Activated effector memory CD4-positive, alpha-beta T cell treated with Interleukin-2 at 50 U/mL for 16 hours (primary cell): Measurements from ENCODE around the gene UMAD1.

Experiments
- DNase-seq: peaks from one replicate; pipeline ENCODE4 v3.0.0-alpha.2; 2020

Gene UMAD1

DNA sequence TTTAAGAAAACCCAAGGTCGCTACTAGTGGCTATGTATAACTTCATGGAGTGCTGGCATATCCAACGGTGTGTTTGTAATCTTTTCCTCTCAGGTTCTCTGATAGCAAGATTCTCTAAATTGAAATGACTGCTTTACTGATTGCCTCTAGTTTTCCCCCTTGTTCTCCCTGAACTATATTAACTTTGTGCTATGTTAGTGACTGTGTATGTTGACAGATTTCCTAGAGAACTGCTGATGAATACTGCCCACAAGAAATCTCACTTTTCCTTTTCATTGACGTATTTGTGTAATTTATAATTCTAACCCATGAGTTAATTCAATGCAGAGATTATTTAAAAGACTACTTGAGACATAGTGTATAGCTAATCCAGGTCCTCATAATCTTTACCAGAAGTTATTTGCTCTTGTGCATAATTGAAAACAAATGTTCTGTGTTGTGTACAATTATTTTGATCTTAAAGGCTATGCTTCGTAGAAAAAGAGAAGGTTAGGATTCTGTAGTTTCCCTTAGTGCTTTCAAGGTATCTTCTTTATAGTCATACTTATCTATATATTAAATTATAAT is 257.5 kb downstream of the UMAD1 start:
- no peak for DNase-seq

DNA sequence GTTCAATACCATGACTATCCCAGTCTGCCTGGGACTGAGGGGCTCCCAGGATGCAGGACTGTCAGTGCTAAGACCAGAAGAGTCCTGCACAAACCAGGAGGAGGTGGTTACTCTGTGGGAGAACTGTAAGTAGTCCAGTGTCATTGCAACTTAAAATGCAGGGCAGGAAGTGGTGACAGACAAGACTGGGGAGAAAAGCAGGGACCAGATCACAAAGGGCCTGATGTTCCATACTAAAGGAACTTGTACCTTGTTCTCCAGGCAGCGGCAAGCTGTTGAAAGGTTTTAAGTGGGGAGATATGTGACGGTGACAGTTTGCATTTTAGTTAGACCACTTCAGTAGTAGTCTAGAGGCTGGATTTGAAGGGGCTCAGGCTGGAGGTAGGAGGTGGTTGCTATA is 262.3 kb downstream of the UMAD1 start:
- DNase-seq, result no peak

DNA sequence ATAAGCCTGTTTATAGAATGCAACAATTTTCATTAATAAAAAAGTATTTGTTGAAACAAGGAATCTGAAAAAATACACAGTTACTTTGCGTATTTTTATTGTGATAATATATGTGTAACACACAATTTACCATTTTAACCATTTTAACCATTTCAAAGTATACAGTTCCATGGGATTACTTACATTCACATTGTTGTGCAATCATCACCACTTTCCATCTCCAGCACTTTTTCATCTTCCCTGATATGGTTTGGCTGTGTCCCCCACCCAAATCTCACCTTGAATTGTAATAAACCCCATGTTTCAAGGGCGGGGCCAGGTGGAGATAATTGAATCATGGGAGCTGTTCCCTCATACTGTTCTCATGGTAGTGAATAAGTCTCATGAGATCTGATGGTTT is 266.8 kb downstream of the UMAD1 start:
- DNase-seq, result no peak

DNA sequence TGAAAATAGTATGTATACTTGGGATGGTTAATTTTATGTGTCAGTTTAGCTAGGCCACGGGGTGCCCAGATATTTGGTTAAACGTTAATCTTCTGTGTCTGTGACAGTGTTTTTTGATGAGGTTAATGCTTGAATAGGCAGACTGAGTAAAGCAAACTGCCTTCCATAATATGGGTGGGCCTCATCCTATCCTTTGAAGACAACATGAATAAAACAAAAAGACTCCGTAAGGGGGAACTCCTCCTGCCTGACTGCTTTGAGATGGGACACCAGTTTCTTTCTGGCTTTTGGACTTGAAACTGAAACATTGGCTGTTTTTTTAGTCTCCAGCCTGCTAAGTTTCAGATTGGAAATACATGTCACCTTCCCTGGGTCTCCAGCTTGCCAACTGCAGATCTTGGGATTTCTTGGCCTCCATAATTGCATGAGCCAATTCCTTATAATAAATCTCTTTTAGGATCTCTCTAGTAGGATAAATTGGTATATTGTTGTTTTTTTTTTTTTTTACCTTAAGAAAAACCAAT is 268.1 kb downstream of the UMAD1 start:
- DNase-seq, result no peak

DNA sequence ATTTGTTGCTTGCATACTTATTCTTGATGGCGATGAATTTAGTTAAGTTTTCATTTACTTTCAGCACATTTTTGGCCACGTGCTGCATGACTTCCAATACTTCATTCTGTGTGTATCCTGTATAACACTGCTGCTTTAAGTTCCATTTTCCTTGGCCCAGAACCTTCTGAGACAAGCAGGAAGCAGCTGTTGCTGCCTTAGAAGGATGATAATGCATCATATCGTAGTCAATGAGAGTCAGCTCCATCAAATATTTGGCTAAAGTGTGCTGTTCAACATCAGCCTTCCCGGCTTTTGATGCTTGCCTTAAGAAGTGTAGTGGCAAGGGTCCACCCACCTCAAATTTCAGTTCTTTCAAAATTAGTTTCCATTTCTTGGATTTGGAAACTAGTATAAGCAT is 268.8 kb downstream of the UMAD1 start:
- DNase-seq, result no peak

DNA sequence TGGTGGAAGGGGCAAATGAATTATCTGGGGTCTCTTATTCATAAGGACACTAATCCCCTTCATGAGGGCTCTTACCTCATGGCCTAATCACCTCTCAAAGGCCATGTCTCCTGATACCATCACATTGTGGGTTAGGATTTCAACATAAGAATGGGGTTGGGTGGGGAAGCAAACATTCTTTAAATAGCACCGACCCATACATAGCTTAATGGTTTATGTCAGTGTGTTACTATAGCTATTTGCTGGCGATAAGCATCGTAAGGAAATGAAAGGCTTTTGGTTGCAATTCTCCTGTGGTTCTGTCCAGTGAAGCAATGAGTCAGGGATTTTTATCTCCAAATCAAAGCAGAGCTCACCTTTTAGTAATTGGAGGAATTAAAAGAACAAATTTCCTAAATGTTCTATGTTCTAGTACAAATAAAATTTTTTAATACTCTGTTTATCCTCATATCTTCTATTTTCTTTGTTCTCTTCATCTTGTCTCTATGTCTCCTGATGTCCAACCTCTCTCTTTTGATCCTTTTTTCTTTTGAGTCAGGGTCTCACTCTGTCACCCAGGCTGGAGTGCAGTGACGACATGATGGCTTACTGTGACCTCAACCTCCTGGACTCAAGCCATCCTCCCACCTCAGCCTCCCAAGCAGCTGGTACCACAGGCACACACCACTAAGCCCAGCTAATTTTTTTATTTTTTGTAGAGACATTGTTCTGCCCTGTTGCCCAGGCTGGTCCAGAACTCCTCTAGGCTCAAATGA is 271.0 kb downstream of the UMAD1 start:
- no peak for DNase-seq

DNA sequence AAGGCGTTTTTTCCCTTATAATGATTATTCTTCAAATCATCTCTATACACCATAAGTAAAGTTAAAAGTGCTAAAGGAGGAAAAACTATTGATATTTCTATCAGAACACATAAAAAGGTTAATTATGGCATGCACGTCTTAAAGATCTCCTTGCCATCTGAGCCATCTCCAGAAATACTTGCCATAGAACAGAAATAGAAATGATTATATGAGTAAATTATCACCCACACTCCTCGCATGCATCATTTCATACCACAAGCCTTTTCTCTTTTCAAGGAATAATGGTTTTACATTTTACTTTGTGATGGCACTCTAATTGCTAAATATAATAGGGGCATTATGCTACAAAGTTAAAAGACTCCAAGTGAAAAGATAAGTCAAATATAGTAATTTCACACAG is 272.4 kb downstream of the UMAD1 start:
- no peak for DNase-seq

DNA sequence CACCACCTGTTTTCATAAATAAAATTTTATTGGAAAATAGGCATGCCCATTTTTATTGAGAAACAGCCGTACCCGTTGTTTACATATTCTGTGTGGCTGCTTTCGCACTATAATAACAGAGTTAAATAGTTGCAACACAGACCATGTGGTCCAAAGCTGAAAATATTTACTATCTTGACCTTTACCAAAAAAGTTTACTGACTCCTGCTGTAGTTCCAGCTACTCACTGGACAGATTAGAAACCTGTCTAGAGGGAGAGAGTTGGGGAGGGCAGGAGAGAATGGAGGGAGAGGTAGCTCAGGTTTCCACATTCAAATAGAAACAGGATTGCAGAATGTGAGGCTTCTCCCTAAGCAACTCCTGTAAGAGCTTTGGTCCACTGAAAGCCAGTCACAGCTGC is 273.0 kb downstream of the UMAD1 start:
- no peak for DNase-seq

DNA sequence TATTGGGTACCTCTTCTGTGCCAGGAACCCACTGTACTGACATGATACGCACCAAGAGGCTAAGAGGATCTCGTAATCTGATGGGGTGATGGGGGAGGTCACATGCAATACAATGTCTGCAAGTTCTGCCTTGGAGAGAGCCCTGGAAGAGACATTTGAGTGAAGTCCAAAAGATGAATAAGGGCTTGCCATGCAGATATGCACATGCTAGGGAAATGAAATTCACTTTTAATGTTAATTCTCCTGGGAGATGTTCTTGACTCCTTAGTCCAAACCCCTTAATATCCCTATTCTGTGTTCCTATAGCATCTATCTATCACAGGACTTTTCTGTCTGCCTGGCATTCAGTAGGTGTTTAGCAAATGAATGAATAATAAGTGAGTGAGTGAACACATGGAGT is 274.0 kb downstream of the UMAD1 start:
- DNase-seq, result no peak

DNA sequence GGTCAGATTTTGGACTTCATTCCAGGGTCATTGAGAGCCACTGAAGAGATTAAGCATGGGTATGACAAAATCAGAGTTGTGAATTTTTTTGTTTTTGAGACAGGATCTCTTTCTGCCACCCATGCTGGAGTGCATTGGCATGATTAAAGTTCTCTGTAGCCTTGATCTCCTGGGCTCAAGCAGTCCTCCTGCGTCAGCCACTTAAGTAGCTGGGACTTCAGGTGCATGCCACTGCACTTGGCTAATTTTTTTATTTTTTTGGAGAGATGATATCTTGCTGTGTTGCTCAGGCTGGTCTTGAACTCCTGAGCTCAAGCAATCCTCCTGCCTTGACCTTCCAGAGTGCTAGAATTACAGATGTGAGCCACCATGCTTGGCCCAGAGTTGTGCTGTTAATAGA is 275.5 kb downstream of the UMAD1 start:
- DNase-seq, result no peak

DNA sequence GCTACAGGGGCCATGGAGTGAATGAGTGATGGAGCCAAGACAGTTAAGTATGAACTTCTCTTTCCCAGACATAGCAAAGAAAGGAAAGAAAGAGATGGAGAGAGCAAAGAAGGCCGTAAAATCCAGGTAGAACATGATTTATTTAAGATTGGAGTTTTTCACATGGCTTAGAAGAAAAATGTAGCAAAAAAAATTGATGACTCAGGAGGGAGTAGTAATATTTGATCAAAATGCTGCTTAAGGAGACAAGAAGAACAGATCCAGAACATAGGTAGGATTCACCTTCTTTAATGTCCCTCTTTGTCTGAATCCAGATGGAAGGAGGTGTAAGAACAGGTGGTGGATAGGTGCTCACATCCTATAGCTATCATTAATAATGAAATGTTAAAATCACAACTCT is 277.0 kb downstream of the UMAD1 start:
- no peak for DNase-seq

DNA sequence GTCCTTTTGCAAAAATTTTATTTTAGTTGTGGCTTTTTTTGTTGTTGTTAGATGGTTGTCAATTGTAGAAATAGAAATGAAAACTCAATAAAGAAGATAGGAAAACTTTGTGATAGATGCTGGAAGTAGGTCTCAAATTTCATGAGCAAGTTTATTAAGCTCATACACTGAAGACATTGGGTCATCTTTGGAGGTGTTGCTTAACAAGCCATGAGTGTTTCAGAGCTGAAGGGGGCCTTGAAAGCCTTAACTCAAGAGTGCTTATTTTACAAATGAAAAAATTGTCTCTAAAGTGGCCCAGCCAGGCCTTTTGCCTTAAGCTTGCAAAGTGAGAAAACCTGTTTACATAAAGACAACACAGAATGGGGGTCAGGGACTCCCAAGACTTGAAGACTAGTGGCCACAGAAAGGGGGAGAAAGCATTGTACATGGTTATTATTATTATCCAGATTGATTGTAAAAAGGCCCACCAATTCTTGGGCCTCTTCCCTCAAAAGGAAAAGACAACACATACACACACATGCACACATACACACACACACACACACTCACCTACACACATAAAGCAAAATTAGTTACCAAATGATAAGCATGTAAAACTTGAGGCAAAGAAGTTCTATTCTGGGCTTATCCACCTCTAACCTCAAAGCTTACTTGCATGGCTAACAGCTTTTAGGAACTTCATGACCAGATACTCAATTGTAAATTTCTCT is 278.3 kb downstream of the UMAD1 start:
- DNase-seq, result no peak

DNA sequence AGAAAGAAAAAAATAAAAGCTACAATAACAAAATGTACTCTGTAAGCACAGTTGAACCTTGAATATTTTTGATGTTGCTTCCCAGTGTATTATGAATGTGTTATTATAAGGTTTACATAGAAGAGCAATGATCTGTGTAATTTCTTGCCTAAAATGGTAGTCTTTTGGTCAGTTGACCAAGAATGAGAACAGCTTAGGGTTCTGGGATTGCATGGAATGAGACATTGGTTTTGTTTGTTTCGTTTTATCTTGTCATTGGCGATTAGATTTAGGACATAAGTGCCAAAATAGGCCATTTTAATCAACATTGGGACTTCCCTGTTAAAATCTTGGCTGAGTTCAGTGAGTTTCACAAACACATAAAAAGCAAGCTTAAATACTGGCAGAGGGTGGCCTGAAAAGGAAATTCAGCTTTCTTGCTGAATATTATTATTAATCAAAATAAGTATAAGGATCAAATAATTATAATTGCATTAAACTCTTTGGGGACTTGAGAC is 278.9 kb downstream of the UMAD1 start:
- no peak for DNase-seq

DNA sequence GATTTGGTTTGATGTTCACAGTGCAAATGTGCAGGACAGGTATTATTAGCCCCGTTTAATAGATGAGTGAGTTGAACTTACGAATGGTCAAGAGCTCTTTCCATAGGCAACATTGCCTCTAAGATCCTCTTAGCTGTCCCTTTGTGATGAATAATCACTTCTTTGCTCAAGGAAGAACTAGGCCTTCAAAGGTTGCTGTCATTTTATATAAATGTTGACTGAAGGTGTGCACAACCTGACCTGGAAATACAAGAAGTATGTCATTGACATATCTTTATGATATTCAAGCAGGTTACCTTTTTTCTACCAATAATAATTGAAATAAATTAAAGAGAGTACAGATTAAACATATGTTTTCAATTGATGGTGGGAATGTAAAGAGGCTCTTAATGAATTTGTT is 279.5 kb downstream of the UMAD1 start:
- DNase-seq, result no peak

DNA sequence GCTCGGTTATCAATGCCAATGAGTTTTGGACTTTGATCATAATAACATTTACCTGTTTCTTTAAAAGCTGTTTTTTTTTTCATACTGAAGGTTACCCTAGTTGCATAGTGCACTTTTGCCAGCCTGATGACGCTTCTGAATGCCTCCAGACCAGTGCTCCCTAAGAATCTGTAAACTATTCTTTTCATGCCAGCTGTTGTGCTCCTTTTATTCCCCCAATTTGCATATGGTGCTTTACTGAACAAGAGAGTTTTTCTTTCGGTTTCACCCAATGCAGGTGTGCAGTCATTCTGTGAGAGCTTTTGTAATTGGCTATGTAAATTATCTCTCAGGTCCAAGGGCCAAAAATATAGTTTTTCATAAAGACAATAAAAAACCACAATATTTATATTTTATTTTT is 279.9 kb downstream of the UMAD1 start:
- no peak for DNase-seq

DNA sequence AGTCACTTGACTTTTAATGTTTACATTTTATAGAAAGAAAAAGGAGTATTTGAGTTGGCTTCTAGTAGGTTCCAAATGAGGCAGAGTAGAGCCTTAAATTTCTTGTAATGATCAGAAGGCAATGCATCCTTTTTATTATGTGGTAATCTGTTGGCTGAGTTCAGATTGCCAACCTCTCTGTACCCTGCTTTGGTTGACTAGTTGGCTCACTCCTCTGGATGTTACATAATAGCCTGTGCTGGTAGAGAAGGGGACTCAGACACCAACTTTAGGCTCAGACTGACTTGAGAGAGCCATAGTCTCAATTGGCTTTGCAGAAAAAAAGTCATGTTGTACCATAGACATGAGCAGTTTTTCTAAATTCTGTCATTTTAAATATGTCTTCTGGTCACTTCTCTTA is 281.3 kb downstream of the UMAD1 start:
- DNase-seq, result no peak

DNA sequence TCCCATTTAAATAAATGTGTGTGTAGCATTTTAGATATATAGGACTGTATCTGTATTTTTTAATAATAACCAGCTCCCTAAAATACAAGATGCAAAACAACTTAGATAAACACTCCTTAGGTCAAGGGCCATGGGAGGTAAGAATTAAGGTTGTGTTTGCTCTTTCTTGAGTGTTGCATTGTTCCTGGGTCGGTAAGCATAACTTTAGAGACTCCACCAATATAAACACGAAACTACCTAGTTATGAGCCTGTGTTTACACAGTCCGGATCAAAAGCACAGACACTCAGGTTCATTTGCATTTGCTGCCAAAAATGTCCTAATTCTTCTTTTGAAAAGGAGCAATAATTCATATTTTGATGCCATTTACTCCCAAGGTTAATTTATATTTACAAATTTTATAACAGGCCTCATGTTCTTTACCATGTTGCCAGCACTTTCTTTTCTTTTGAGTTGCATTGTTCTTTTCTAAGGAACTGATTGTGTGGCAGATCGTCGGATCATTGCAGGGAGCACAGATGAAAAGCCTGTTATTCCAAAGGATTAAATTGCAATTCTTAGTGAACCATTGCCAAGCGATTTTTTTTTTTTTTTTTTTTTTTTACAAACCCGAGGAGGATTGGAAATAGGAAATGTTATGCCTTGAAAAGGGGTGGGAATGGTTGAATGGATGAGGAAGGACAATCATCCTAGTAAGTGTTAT is 282.3 kb downstream of the UMAD1 start:
- DNase-seq, result no peak

DNA sequence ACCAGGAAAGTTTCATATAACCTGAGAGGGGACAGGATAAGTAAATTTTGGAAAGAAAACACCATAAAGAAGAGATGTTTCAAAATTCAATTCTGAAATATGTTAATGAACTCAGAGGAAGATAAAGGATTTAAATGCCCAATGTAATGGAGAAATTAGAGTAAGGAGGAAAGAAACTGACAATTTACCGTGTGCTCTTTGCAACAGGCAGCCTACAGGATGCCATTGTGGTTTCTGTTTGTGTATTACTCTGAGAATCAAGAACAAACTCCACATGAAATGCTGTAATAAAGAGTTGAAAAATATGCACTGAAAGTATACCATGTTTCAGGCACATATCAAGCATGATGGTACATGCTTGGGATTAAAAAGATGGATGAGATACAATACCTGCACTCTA is 283.3 kb downstream of the UMAD1 start:
- no peak for DNase-seq

DNA sequence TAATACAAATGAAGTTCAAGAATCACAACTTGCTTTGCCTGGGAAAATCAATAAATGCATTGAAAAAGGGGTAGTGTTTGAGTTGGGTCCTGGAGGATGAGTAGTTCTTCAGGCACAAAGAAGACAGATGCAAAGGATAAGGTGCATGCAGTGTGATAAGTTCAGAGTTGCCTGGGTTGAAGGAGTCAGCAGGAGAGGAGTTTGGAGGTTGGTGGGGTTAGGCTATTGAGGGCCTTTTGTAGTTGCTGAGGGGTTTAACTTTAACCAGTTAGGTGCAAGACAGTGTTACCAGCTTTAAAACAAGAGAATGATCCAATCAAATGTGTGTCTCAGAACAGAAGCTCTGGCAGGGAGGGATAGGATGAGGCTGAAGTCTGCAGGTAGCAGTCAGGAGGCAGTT is 283.8 kb downstream of the UMAD1 start:
- no peak for DNase-seq
